SU-DHL-6 (cell line): Measurements from ENCODE around the gene ZNF195.

ENCODE experiments used
- EZH2phosphoT487 ChIP-seq: fragments of 200-600 bp; sonication (generic), shearing (Covaris generic); conservative IDR thresholded peaks from 2 replicates; pipeline ENCODE4 v1.6.1; 2018; ENCODE audit warnings: mild to moderate bottlenecking, antibody characterized with exemption, low read length, moderate library complexity, mixed read lengths
- TF ChIP-seq, protein P1 (sequence below): fragments of 200-600 bp; sonication (generic); IDR thresholded peaks from one replicate; pipeline ENCODE4 v1.5.1; 2017; ENCODE audit warnings: antibody characterized with exemption, mild to moderate bottlenecking, low read length, moderate library complexity; ENCODE audit not compliant: insufficient read depth, poor library complexity, severe bottlenecking

DNA sequence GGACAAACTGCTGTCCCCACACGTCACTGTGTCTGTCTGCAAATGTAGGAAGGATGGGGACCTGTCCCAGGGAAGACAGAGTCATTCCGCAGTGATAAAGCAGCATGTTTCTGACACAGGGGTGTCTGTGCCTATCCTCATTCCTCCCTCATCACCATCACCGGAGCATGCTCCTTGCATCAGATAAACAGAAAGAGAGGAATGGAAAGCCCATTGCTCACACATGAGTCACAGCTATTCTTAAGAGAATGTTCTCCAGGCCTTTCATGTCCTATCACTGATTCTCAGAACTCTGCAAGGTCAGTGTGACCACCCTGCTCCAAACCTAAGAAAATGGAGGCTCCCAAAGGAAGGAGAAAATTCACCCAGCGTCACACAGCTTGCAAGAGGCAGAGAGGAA lies 38.9 kb downstream of the ZNF195 start:
- TF ChIP-seq, protein P1, sequence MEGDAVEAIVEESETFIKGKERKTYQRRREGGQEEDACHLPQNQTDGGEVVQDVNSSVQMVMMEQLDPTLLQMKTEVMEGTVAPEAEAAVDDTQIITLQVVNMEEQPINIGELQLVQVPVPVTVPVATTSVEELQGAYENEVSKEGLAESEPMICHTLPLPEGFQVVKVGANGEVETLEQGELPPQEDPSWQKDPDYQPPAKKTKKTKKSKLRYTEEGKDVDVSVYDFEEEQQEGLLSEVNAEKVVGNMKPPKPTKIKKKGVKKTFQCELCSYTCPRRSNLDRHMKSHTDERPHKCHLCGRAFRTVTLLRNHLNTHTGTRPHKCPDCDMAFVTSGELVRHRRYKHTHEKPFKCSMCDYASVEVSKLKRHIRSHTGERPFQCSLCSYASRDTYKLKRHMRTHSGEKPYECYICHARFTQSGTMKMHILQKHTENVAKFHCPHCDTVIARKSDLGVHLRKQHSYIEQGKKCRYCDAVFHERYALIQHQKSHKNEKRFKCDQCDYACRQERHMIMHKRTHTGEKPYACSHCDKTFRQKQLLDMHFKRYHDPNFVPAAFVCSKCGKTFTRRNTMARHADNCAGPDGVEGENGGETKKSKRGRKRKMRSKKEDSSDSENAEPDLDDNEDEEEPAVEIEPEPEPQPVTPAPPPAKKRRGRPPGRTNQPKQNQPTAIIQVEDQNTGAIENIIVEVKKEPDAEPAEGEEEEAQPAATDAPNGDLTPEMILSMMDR: no peak
- no peak for TF ChIP-seq EZH2phosphoT487
